ENCODE results near the gene SH3BP4.

Gene SH3BP4

DNA sequence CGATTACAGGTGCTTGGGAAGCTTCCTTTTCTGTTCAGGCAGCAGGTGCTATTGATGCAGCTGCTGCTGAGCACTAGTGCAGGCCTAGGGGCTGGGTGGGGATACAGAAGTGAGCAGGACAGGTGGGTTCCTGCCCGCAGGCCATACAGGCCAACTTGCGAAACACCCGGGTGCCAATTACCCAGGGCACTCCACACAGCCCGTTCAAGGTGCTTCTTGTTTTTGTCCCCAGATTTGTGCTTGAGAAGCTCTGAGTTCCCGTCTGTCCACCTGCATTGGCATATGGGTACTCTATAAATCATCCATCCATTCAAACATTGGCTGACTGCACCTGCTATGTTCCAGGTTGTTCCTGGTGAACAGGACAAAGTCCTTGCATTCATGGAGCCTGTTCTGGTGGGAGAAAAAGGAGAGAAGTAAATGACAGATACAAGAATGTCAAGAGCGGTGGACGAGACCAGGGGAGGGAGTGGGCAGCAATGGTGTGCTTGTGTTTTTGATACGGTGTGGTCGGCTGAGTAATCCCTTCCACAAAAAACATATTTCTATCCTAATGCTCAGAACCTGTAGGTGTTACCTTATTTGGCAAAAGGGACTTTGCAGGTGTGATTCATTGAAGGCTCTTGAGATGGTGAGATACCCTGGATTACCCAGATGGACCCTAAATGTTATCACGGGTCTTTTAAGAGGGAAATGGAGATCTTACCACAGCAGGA, 31.4 kb downstream of the SH3BP4 start:
- DNase-seq, result no peak

DNA sequence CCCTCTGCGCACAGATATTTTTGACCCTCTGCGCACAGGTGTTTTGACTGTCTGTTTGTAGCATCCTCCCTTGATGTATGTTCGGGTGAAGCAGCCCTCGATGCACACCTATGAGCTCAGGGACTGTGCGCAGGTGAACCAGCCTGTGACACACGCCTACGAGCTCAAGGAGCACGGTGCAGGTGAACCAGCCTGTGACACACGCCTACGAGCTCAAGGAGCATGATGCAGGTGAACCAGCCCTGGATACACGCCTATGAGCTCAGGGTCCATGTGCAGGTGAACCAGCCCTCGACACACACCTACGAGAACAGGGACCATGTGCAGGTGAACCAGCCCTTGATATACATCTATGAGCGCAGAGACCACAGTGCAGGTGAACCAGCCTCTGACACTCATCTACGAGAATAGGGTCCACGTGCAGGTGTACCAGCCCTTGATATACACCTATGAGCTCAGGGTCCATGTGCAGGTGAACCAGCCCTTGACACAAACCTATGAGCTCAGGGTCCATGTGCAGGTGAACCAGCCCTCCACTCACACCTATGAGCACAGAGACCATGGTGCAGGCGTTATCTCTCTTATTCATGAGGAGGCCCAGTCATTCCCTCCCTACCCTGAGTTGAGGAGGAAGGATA, 33.9 kb downstream of the SH3BP4 start:
- no peak for DNase-seq

DNA sequence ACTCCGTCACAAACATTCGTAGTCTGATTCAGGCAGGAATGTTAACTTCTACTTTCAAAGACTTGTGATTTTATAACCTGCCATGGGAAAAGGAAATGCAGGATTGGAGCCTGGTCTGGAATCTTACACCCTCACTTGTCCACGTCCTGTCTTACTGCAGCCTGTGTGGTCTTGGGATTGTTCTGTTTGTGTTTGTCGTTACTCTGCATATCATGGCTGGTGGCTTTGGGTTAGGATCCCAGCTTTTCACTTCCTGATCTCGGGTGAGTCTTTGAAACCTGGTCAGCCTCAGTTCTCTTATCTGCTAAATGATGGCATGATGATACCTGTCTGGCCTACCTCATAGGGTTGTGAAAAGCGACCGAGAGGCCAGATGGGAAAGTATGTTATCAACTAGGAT, 34.6 kb downstream of the SH3BP4 start:
- DNase-seq, result no peak

DNA sequence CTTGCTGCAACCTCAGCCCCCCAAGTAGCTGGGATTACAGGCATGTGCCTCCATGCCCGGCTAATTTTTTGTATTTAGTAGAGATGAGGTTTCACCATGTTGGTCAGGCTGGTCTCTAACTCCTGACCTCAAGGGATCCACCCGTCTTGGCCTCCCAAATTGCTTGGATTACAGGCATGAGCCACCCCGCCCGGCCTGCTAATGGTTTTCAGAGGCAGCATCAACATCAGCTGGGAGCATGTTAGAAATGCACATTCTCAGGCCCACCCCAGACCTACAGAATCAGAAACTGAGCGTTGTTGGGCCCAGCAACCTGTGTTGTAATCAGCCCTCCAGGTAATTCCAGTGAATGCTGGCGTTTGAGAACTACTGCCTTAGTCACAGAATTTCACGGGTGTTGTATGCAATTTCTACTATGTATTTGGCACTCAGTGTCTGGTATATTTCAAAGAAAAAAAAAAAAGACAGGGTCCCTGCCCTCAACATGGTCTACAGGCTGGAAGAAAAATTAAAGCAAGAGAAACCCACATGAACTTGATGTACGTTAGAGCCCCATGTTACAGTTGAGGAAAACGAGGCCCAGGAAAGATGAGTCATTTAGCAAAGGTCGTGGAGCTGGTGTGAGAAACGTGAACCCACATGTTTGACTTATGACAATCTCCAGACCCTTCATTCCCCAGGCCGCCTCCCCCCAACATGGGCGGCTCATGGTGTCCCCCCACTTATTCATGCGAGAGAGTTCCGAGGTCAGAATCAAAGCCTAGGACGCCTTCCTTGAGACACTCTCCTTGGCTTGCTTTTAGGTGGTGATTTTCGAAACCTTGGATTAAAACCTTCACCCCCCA, 35.3 kb downstream of the SH3BP4 start:
- no peak for DNase-seq

DNA sequence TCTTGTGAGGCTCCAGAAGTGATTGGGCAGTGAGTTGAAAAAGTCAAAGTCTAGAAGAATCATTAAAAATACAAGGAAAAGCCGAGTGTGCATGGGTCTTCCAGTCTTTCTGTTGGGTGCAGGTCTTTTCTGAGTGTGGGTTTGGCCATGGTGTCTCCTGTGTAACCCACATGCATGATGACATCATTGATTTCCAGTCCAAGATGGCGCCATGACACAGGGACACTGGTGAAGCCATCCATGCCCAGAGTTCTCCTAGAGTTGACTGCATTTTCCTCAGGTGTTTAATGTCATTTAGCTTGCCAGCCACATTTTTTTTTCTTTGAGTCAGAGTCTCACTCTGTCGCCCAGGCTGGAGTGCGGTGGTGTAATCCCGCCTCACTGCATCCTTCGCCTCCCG, 35.9 kb downstream of the SH3BP4 start:
- no peak for DNase-seq

DNA sequence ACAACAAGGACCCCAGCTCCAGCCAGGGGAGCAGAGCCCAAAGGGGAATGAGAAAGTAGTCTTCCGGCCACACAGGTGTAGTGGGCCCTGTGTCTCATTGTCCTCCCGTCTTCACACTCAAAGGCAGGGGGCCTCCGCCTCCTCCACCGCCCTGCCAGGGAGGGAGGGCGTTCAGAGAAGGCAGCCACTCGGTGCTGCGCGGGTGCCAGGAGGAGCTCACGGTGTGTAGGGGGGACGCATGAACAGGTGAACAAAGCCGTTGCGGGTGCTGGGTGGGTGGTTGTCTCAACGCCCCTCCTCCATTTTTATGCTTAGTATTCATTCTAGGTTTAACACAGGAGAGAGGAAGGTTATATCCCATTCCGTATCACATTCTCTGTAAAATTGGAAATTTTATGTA, 36.7 kb downstream of the SH3BP4 start:
- DNase-seq, result no peak

DNA sequence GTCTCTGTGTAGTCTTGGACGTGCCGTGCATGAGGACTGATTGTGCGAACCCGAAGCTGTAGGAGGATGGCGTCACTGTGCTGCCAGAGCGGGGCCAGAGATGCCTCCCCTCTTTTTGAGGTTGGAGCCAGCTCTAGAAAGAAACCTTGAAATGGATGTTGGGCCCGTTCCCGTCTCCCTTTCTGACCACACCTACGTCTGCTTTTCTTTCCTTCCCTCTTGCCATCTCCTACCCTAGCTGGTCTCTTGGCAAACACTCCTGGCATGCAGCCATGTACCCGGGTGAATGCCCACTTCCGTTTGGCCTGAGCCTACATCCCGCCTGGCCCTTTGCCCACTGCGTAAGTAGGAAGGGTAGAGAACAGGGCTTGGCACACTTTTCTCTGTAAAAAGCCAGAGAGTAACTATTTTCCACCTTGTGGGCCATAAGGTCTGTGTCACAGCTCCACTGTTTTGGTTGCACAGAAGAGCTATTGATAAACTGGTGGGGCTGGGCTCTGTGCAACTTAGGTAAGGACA, 37.4 kb downstream of the SH3BP4 start:
- no peak for DNase-seq

DNA sequence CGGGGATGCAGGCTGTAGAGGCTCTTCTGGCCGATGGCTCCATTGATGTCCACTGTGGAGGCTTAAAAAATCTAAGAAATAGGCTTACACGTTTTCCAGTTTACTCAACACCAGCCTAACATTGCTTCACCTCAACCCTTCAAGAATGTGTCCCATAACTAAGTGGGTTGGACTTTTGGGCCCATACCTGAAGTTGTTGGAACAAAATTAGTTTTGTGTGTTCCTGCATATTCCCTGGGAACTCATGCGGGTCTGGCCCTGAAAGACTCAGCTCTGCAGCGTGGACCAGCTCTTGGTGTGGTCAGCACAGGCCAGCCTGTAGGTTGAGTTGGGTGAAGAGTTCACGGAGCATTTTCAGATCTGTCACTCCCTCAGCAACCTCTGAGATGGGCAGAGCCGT, 38.5 kb downstream of the SH3BP4 start:
- DNase-seq, result no peak

DNA sequence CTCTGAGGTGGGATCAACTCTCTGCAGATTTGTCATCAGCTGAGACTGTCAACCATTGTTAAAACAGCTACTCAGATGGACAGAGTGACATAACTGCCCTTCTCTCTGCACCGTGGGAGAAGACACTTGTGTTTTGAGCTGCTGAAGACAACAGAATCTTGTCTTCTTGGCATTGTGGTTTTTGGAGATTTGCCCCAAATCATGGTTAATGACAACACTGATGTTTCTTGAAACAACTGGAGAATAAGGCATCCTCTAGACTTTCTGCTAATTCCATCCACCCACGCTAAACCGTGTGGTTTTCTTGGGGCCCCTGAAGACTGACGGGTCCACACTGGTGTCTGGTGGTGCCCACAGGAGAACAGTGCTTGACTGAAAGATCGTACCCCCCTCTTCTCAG, 39.5 kb downstream of the SH3BP4 start:
- no peak for DNase-seq

DNA sequence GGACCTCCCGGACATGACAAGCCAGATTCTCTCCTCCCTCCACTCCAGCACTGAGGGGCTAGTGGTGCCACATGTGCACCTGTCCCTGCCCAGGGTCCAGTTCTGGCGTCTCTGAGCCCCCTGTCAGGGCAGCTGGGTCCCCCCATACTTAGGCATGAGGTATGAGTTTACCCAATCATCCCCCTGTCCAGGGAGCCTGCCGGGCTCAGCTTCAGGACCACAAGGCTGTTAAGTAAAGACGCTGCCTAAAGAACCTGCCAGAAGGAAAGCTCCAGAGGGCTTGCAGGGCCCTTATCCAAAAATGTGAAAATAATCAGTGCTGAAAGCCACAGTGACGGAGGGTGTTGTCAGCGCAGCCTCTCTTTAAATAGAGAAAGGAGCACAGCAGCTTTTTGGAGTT, 40.0 kb downstream of the SH3BP4 start:
- no peak for DNase-seq

DNA sequence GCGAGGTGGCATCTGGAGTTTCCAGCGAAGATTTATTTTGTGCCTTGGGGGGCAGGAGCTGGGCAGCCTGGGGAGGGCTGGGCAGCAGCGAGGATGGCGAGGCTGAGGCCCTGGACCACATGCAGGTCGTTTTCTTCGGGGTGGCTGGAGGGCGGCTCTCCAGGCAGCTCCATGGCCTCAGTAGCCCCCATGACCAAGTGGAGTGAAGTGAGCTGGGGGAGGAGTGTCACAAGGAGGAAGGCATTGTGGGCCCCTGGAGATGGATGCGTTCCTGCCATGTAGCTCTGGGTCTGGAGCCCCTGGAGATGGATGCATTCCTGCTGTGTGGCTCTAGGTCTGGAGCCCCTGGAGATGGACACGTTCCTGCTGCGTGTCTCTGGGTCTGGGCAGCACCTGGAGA, 40.4 kb downstream of the SH3BP4 start:
- DNase-seq, result no peak

DNA sequence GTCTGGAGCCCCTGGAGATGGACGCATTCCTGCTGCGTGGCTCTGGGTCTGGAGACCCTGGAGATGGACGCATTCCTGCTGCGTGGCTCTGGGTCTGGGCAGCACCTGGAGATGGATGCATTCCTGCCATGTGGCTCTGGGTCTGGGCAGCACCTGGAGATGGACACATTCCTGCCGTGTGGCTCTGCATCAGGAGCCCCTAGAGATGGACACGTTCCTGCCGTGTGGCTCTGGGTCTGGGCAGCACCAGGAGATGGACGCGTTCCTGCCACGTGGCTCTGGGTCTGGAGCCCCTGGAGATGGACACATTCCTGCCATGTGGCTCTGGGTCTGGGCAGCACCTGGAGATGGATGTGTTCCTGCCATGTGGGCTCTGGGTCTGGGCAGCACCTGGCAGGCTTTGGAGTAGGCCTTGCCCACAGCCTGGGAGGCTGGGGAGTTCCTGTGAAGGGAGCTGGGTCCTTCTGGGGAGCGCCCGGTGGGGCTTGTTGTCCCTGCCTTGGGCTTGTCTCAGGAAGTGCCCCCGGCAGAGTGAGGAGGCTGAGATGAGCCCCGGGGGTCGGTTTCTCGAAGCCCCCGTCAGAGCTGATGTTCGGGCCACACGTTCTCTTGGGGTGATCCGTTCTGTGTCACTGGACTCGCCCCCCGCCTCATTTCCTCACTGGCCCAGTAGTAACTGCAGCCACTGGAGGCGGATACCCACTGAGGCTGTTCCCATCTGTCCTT, 41.0 kb downstream of the SH3BP4 start:
- no peak for DNase-seq

DNA sequence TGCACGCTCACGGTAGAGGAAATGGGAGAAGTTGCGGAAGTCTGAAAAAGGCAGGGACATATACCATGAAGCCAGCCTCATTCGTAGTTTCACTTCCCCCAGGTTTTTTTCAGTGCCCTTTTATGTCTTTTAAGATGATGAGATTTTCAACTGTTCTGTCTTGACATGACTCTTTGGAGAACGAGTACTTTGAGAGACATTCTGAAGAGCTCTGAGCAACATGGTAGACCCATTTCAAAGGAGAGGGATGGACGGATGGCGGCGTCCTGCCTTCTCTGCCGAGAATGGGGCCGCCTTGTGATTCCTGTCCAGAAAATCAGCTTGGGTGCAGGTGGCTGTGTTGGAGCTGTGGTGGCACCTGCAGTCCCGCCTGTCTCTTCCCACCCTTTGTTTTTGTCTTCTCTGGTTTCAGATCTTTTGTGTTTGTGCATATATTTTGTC, 41.7 kb downstream of the SH3BP4 start:
- DNase-seq, result no peak

DNA sequence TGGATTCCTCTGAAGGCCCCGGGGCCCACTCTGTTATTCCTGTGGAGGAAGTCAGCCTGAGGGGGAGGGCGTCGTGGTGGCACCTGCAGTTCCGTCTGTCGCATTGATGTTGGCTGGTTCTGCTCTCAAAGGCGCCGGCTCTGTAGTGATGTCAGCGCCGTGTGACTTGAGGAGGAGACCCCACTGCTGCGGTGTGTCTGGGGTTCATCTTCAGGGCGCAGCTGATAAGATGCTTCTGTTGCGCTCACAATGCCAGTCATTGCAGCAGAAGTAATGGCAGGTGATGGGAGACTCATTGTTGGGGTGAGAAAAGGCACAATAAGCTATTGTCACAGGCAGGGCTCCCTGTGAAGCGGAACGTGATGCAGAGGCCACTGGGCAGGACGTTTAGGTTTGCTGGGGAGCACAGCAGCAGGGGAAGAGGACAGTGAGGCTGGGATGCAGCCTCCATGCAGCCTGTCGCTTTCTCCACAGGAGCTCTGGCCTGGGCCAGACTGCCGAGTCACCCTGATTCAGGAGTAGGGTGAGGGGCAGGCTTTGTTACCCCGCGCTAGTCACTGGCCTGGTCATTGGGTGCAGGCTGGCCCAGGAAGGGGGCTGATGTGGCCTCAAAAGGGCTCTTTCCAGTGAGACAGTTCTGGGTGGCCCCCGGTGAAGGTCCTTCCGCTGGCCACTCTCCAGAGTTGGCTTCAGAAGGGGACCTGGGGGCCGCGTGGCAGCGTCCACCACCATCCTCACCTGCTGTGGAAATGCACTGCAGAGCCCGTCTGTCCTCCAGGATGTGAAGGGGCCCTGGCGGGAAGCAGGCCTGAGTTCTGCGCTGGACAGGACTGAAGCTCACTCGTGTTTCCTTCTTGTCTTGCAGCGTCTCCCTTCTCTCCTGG, 42.9 kb downstream of the SH3BP4 start:
- no peak for DNase-seq

DNA sequence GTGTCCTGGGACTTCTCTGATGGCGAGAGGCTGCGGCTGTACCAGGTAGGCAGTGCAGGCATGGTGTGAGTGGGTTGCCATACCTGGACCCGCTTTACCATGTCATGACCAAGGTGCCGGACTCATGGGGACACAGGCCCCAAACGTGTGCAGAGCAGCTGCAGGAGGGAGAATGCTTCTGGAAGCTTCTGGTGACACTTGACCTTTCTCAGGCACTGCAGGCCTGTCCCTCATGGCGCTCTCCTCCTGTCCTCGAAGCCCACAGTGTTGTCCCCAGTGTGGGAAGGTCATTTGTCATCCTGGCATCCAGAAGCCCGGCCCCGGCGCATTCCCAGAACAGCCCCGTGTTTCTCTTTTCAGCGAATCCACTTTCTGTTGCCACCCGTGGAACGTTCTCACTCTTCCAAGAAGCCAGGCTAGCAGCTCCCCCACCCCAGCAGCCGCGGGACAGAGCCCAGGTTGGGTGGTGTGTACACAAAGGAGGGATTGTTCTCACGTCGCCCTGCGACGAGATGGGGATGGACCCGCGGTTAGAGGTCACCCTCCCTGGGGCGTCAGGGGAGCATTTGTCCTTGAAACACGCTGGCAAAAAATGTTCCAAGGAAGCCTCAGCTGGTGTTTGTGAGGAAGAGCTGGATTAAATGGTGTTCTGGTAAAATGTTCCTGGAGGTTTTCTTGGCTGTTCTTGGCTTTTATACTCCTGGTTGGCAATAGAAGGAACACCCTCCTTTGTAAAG, 43.7 kb downstream of the SH3BP4 start:
- DNase-seq, result no peak

DNA sequence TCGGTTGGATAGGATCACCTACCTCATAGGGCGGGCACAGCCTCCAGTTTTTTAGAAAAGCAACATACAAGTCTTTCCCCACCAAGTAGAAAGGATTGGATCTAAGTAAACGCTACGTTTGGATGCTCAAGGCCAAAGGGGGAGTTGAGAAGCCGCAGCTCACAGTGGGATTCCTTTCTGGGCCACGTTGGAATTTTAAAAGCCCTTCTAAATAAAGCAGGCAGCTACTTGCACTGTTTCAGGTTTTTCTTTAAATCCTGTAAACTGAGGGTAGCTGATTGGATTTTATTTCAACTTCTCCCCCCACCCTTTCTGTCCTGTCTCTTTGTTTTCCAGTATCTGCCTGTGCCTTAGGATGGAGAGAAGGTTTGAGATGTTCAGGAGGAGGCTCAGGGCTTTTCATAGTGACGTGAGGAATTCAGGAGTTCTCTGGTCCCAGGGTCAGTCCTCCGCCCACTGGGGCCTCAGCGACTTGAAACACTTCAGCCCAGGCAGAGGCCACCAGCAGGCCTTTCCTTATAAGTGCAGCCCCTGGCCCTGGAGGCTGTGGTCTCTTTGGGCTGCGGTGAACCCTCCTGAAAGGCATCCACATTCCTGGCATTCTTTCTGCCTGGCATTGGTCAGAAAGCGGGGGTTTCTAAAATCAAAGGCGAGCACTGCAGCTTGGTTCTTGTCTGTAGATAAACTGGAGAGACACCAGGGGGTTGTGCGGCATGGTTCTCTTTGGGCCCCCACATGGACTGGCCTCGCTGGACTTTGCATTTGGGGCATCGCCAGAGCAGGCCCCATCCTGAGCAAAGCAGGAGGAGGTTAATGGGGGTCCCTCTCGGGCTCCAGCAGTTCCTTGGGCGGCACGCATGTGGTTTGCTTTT, 44.5 kb downstream of the SH3BP4 start:
- DNase-seq, result no peak

DNA sequence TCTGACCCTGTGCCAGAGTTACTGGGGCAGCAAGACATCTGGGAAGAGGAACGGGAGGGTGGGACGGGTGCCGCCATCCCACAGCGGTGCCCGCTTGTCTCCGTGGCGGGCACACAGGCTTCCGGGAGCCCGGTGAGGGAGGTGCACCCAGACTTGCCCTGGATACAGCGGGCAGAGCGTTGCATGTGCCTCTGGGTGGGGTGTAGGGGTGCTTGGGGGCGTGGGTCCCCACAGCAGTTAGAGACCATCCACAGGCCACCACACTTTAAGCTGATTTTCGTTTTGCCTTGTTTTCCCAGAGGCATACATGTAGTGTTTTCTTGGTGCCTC, 45.1 kb downstream of the SH3BP4 start:
- DNase-seq, result no peak

DNA sequence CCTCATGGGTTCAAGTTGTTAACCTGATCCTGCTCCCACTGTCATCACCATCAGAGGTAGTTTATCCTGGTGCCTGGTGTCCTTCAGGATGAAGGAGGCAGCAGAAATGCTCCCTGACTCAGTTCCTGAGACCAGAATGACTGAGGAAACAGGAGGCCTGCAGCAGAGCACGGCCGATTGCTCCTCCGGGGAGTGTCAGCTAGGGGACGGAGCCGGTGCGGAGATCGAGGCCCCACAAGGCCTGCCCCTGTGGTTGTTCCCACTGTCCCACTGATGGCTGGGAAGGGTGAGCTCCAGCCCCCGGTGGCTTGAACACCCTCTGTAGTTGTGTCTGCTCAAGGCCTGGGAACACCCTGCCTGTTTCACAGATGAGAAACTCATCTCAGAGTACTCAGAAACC, 45.6 kb downstream of the SH3BP4 start:
- DNase-seq, result no peak

DNA sequence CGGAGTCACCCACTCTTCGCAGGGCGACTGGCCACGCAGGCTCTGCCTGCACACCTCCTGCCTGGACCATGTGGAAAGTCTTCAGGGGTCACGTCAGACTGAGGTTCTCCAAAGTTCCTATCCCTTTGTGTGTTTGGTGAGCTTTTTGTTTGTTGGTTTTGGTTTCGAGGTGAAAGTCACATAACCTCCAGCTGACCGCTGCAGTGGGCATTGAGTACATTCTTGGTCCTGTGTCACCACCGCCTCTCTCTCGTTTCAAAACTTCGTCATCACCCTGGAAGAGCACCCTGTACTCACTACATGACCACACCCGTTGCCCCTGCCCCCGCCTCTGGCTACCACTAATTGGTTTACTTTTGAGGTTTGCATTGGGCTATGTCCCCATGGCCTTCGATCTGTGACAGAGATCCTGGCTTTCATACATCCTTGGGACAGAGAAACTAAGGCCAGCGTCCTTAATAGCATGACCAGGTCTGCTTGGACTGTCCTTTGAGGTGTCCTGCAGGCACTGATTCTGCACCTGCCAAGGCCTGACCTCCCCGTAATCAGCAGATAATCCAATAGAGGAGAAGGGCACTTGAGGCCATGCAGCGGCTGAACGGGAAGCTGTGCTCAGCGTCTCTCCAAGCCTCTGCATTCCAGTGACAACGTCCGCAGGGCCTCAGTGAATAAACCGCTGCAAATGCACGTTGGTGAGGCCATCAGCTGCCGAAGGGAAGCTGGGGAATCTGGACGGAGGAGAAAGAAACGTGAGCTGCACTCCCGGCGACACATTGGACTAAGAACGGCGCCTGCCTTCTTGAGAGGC, 46.8 kb downstream of the SH3BP4 start:
- DNase-seq, result no peak
